NCI-H226 (cell line): ENCODE results near the gene VPS37B.
"Not testable (repeated sequence)": the region's sequence is repeated elsewhere in the genome, so short reads cannot be mapped to it uniquely, and the experiment has no call there.

Experiments
- DNase-seq: peaks from one replicate; pipeline ENCODE4 v3.0.0-alpha.2; 2015

VPS37B gene

DNA sequence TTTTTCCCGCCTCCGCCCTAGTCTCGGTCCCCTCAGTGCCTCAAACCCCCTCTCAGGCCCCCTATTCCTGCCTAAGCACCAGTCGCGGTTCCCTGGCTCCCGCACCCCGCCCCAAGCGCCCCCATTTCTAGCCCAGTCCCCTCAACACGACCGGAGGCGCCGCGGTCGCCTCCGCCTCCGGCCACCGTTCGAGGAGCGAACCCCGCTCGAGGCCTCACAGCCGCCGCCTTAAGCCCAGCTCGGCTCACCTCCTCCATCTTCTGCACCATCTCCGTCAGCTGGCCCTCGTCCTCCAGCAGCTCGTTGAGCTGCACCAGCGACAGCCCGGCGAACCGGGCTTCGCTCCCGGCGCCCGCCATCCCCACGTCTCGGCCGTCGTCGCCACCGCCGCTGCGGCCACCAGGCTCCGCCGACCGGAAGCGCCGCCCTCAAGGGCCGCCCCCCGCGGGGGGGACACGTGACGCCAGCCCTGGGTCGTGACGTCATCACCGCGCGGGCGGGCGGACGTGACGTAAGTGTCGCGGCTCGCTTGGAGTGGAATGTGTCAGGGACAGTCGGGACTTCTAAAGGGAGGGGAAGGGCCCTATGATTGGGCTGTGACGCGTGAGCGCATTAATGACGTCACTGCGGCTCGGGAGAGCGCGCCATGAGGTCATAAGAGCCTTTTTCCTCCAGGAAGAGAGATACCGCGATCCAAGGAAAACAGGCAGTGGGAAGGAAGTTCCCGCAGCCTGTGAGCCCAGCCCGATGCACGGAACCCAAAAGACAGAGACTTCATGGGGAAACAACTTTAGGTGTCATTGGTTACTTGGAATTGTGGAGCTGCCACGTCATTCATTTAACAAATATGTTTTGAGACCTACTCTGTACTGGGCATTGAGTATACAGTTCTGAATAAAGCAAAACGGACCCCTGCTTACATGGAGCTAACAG, at the start of gene VPS37B:
VPS37B (minus strand) TSS at position 421 of the 933 bp plus-strand sequence; CDS start at position 359, 62 bp downstream.
- peak; percentile 60 for DNase-seq

DNA sequence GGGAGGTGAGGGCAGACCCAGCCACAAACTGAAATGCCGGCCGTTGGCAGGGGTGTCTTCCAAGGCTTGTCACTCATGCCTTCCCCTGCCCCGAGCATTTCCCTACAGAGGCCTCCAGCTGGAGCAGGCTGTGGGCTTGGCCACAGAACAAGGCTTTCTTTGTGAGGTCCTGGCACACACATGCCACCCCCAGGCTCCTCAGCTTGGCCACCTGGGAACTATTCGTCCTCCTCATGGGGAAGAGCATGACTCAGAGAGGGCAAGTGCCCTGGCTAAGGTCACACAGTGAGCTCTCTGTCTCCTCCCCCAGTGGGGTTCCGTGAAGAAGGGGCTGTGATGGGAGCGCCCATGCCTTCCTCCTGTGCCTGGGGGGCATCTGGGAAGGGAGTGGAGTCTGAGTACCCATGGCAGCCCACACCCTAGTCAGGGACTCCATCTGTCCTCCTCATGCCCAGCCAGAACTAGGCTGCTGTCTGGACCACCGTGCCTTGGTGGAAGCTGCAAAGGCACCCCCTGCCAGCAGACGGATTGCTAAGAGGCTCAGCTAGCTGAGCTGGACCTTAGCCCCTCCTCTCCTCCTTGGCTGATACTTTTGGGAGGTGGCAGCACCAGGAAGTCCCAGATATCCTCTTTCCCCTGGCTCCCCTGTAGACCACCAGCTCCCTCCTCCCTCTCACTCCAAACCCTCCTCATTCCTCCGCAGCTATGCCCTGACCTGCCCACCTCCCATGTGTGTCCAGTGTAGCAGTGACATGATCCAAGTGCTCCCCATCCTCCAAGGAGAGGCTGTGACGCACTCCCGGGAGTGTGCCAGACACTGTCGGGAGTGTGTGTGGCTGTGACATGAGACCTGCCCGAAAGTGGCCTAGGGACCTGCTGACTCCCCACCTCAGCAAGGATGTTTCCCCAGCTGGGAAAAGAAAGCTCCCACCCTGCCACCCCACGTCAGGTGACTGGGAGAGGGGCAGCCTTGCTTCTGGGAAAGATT, 49.0 kb upstream of the VPS37B start:
- no peak for DNase-seq

DNA sequence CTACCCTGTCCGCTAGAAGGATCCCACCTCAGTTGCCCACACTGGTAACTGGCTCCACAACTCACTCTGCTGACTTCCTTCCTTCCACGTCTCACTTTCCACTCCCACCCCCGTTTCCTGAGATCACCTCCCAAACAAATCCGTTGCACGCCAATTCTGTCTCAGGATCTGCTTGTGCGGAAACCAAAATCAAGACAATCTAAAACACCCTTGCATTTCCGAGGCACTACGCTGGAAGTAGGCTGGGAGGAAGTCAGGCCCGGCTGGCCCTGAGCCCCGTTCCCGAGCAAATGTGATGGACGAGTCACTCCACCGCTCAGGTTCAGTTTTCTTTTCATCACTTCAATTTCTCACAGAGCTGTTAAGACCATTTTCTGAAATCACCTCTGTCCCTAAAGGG, 47.3 kb upstream of the VPS37B start:
- DNase-seq: no peak

GRCh38 chr12:122942637-122943036, 46.7 kb upstream of the VPS37B start:
- DNase-seq: no peak

- not testable (repeated sequence) for DNase-seq
These were observed 45.4 kb upstream of the VPS37B start for GRCh38 chr12:122941351-122941750.

DNA sequence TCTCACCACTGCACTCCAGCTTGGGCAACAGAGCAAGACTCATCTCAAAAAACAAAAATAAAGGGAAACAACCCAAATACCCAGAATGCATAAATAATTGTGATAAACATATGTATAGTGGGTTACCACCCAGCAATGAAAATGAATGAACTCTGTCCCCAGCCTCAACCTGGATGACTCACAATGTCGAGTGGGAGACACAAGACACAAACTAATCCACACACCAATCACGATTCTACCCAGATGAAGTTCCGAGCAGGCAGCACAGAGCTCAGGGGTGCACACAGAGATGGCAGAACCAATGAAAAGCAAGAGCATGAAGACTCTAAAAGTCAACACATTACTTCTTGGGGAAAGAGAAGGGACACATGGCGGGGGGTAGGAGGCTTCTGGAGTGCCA, 43.2 kb upstream of the VPS37B start:
- no peak for DNase-seq

- DNase-seq: peak; percentile 44
These were observed 41.7 kb upstream of the VPS37B start for GRCh38 chr12:122937622-122938091.

DNA sequence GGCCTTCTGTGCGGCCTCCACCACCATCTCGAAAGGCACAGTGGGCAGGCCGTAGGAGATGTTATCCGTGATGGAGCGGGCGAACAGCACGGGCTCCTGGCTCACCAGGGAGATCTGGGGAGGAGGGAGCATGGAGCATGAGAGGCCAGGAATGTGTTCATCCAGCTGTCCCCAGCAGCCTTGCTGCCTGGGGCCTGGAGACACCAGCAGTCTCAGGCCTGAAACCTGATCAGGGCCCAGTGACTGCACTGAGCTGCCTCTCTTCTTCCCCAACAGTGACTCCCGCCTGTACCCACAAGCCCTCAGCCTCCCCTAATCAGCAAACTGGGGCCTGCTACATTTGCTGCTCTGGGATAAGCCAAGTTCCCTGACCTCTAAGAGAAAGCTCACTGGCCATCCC, 39.4 kb upstream of the VPS37B start:
- DNase-seq: no peak

GRCh38 chr12:122934722-122935121, 38.8 kb upstream of the VPS37B start:
- DNase-seq: no peak

DNA sequence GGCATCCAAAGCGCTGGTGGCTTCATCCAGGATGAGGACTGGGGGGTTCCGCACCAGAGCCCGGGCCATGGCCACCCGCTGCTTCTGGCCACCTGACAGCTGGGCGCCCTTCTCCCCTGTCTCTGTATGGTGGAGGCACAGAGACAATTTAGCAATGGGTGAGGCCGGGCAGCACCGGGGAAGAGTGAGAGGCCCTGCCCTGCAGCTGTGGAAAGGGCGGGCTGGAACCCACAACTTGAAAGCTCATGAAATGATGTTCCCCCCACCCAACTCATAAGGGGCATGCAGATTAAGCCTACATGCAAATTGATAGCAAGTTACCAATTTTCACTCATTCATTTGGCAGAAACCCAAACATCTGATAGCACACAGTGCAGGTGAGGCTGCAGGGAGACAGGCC, 36.3 kb upstream of the VPS37B start:
- no peak for DNase-seq

- no peak for DNase-seq
These were observed 33.9 kb upstream of the VPS37B start for GRCh38 chr12:122929812-122930211.

DNA sequence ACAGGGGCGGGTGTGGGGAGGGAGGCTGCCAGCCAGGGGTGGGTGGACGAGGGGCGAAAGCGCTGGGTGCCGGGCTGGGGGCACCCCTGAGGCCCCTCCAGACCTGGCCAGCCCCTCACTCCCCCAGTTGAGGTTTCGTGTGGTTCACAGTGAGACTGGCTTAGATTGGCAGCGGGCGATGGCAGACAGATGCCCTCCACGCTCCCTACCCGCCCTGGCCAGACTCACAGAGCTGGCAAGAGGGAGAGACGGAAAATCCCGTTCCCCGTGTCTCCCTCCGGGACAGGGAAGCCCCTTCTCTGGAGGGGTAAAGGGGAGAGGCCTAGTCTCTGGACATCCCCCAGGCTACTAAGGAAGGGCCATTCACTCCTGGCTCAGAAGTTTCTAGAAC, 33.2 kb upstream of the VPS37B start:
- DNase-seq: no peak

GRCh38 chr12:122928404-122929147, 32.7 kb upstream of the VPS37B start:
- no peak for DNase-seq

DNA sequence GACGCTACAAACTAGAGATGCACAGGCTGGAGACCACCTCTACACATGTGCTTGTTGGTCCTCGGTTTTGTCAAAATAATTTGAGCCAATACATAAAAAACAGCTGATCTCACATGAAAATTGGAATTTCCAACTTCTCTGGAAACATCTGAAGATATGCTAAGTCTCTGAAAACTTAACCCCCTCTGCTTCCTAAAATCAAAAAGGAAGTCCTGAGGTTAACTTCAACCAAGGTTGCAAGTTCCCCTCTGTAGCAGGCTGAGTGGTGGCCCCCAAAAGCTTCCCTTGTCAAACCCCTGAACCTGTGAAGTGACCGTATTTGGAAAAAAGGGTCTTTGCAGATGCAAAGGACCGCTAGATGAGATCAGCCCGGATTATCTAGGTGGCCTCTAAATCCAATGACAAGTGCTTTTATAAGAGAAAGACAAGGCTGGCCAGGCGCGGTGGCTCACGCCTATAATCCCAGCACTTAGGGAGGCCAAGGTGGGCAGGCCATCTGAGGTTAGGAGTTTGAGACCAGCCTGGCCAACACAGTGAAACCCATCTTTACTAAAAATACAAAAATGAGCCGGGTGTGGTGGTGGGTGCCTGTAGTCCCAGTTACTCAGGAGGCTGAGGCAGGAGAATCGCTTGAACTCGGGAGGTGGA, 32.0 kb upstream of the VPS37B start:
- no peak for DNase-seq

- no peak for DNase-seq
These were observed 26.0 kb upstream of the VPS37B start for GRCh38 chr12:122921917-122922316.

DNA sequence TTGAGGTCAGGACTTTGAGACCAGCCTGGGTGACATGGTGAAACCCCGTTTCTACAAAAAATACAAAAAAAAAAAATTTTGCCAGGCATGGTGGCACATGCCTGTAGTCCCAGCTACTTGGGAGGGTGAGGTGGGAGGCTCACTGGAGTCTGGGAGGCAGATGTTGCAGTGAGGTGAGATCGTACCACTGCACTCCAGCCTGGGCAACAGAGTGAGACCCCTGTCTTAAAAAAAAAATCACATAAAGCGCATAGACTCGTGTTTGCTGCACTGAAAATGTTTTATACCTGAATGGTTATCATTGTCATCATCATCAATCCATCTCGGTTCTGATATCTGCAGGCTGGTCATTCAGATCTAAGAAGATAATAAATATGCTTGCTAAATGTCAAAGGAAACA, 24.8 kb upstream of the VPS37B start:
- DNase-seq: no peak

GRCh38 chr12:122918827-122919226, 22.9 kb upstream of the VPS37B start:
- DNase-seq: no peak

DNA sequence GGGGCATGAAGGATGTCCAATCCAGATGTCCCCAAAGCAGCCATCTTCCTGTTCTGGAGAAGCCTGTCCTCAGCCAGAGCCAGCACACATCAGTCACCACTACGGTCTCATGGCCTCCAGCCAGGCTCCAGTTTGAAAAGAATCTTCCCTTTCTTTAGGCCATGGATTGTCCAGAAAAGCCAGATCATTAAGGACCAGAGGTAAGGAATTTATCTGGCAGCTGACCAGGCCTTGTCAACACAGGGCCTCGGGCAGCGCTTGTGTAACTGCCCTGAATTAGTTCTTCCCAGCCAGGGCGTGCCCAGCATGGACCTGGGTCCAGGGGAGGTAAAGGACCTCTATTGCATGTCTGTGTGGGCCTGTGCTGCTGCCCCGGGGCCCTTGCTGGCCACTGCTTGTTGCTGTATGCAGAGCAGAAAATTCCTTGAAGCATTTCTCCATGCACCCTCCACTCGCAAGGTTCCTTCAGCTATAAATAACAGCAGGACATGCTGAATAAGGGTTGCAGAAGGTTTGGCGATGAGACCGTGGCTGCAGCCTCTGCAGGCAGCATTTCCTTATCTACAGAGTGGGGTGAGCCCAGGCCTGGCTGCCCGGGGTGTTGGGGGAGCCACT, 21.7 kb upstream of the VPS37B start:
- DNase-seq: peak; percentile 94

GRCh38 chr12:122909442-122910288, 13.7 kb upstream of the VPS37B start:
- DNase-seq: no peak

GRCh38 chr12:122908915-122909314, 13.0 kb upstream of the VPS37B start:
- no peak for DNase-seq

DNA sequence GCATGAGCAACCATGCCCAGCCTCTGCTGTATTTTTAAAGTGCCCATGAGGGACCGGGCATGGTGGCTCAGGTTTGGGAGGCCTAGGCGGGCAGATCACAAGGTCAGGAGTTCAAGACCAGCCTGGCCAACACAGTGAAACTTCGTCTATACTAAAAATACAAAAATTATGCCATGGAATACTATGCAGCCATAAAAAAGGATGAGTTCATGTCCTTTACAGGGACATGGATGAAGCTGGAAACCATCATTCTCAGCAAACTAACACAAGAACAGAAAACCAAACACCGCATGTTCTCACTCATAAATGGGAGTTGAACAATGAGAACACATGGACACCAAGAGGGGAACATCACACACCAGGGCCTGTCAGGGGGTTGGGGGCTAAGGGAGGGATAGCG, 9.3 kb upstream of the VPS37B start:
- not testable (repeated sequence) for DNase-seq
